ENCODE results near the gene ETAA1.
A peak's percentile ranks its signal among the peaks of the same experiment; 100 is the strongest.

Gene ETAA1

GRCh38 chr2:67397143-67397986, at the start of gene ETAA1:
ETAA1 (plus strand) TSS chr2:67397333; CDS start chr2:67397449, 116 bp downstream.
- peak; percentile 96 for DNase-seq (ENCODE audit: low spot score)

- DNase-seq (ENCODE audit: low spot score), result no peak
Measured at GRCh38 chr2:67366832-67367412, 30.2 kb upstream of the ETAA1 start.

GRCh38 chr2:67374481-67374880, 22.7 kb upstream of the ETAA1 start:
- DNase-seq (ENCODE audit: low spot score), result no peak

- DNase-seq (ENCODE audit: low spot score), result no peak
Measured at GRCh38 chr2:67374949-67375348, 22.2 kb upstream of the ETAA1 start.

GRCh38 chr2:67378555-67378954, 18.6 kb upstream of the ETAA1 start:
- DNase-seq (ENCODE audit: low spot score), result no peak

GRCh38 chr2:67379048-67379447, 18.1 kb upstream of the ETAA1 start:
- no peak for DNase-seq (ENCODE audit: low spot score)

GRCh38 chr2:67384123-67384822, 12.9 kb upstream of the ETAA1 start:
- no peak for DNase-seq (ENCODE audit: low spot score)

- no peak for DNase-seq (ENCODE audit: low spot score)
Measured at GRCh38 chr2:67388680-67389079, 8.5 kb upstream of the ETAA1 start.

- DNase-seq (ENCODE audit: low spot score), result peak; percentile 17
Measured at GRCh38 chr2:67389286-67389685, 7.8 kb upstream of the ETAA1 start.

- no peak for DNase-seq (ENCODE audit: low spot score)
Measured at GRCh38 chr2:67389788-67390187, 7.3 kb upstream of the ETAA1 start.

GRCh38 chr2:67393237-67393636, 3.9 kb upstream of the ETAA1 start:
- DNase-seq (ENCODE audit: low spot score), result no peak

GRCh38 chr2:67394734-67395133, 2.4 kb upstream of the ETAA1 start:
- DNase-seq (ENCODE audit: low spot score), result peak; percentile 14

- no peak for DNase-seq (ENCODE audit: low spot score)
Measured at GRCh38 chr2:67399144-67399543, 2.0 kb downstream of the ETAA1 start.

GRCh38 chr2:67399831-67400489, 2.8 kb downstream of the ETAA1 start:
- no peak for DNase-seq (ENCODE audit: low spot score)

- DNase-seq (ENCODE audit: low spot score), result peak; percentile 19
Measured at GRCh38 chr2:67400560-67401485, 3.7 kb downstream of the ETAA1 start.

GRCh38 chr2:67408346-67408745, 11.2 kb downstream of the ETAA1 start:
- no peak for DNase-seq (ENCODE audit: low spot score)

GRCh38 chr2:67412424-67412823, 15.3 kb downstream of the ETAA1 start:
- DNase-seq (ENCODE audit: low spot score), result no peak

GRCh38 chr2:67414867-67415266, 17.7 kb downstream of the ETAA1 start:
- no peak for DNase-seq (ENCODE audit: low spot score)

- DNase-seq (ENCODE audit: low spot score), result no peak
Measured at GRCh38 chr2:67416136-67416535, 19.0 kb downstream of the ETAA1 start.

GRCh38 chr2:67423489-67423888, 26.4 kb downstream of the ETAA1 start:
- DNase-seq (ENCODE audit: low spot score), result no peak

GRCh38 chr2:67436221-67436620, 39.1 kb downstream of the ETAA1 start:
- no peak for DNase-seq (ENCODE audit: low spot score)

Measured in hepatic stellate cell (primary cell).